Measurements from ENCODE around the gene PRKG1.

- no peak for TF ChIP-seq CTCF (conservative IDR thresholded peaks at IDR 0.05; ENCODE audit: low read length)
- TF ChIP-seq EZH2phosphoT487 (IDR thresholded peaks at IDR 0.05; ENCODE audit: borderline replicate concordance), result no peak
These were observed 113.7 kb downstream of the PRKG1 start for GRCh38 chr10:51188008-51188407.

Measured in Loucy (cell line).